Measurements from ENCODE around the gene PHLDB1. TPM values are rescaled to one million over a fixed set of nuclear protein-coding genes. Genes with fewer than 3 reads are reported as not detected.
A peak's percentile ranks its signal among the peaks of the same experiment; 100 is the strongest.
"Not testable (repeated sequence)": the region's sequence is repeated elsewhere in the genome, so short reads cannot be mapped to it uniquely, and the experiment has no call there.

Gene PHLDB1
- total RNA-seq, 4 donors from 2014 or later, result 92.6 to 276 (median 161) TPM

GRCh38 chr11:118592616-118593367, 14.6 kb upstream of the PHLDB1 start:
- TF ChIP-seq POLR2A (IDR thresholded peaks at IDR 0.05), result no peak
- no peak for TF ChIP-seq EP300 (IDR thresholded peaks at IDR 0.05; ENCODE audit: low read depth)
- TF ChIP-seq CTCF (IDR thresholded peaks at IDR 0.05), result no peak
- peak in 1 of 3 donors; percentile 38 for TF ChIP-seq POLR2AphosphoS5 (IDR thresholded peaks at IDR 0.05)
- intact Hi-C loops (cut with DNase I; ENCODE audit: low total_unique reads) (no loop called here), in situ Hi-C loops (cut with MboI; ENCODE audit: low pct_ligation_motif_present in 1 of 4, low pct_unique_long_range_greater_than_20kb in 1 of 4, low sequenced_read_pairs in 3 of 4) (no loop called here)
- peaks cover 0 to 5% (median 0%) of the 10 kb centered on the region in 4 donors for H3K4me1 ChIP-seq
- peak overlapping the region; percentile 64 to 74 (median 66) for H3K27ac ChIP-seq
- 60 to 72% methylated on average over 2 of the region's 2 CpGs for WGBS, 2 donors (ENCODE audit: low coverage in 1 of 2)
- H3K36me3 ChIP-seq, result peaks cover 0 to 82% (median 36%) of the 10 kb centered on the region in 4 donors
- H3K4me3 ChIP-seq, result no peak overlapping the region
- H3K9me3 ChIP-seq, result no peaks in the 10 kb centered on the region
- H3K27me3 ChIP-seq, result no peaks in the 10 kb centered on the region
- DNase-seq, result no peak

GRCh38 chr11:118594984-118595383, 12.4 kb upstream of the PHLDB1 start:
- in situ Hi-C loops (cut with MboI; ENCODE audit: low pct_ligation_motif_present in 1 of 4, low pct_unique_long_range_greater_than_20kb in 1 of 4, low sequenced_read_pairs in 3 of 4); intact Hi-C loops (cut with DNase I; ENCODE audit: low total_unique reads); H3K4me3 ChIP-seq; DNase-seq; H3K4me1 ChIP-seq; H3K27me3 ChIP-seq; H3K9me3 ChIP-seq: not testable (repeated sequence)
- Histone ChIP-seq H3K27ac (peak overlapping the region in 2 of 4 donors; percentile 23 to 41), H3K36me3 (peaks cover 0 to 74% (median 29%) of the 10 kb centered on the region in 4 donors)
- 38 to 56% methylated on average over 3 to 5 of the region's 5 CpGs for WGBS, 2 donors (ENCODE audit: low coverage in 1 of 2)
- peak; percentile 35 to 44 (median 43) for TF ChIP-seq CTCF (IDR thresholded peaks at IDR 0.05)

DNA sequence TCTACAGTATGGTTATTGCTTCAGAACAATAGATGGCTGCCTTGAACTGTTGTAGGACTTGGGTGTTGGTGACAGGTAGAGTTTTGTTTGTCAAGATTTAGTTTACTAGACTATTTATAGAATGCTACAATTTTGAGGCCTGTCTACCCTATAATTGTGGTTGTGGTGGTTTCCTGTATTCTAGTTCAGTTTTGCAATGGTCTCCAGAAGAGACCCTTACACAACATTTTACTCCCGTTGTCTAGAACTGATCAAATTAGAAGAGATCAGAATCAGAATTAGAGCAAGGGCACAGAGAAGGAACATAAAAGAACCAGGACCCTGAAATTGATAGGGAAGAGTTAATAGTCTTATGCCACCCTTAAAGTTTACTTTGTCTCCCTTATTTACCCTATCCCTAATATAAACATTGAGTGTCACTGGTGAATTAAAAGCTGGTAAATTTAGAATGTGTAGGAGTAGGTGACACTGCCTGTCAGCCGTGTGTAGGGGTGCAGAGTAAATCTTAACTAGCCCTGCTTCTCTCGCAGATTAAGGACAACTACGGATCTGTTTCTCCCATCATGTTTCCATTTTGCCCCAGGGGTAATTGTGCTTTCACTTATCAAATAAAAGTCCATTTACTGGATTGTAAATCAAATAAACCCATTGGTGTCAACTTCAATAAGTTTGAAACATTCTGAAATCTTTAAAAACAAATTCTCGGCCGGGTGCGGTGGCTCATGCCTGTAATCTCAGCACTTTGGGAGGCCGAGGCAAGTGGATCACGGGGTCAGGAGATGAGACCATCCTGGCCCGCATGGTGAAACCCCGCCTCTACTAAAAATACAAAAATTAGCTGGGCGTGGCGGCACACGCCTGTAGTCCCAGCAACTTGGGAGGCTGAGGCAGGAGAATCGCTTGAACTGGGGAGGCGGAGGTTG, 10.9 kb upstream of the PHLDB1 start:
- H3K9me3 ChIP-seq, result no peaks in the 10 kb centered on the region
- peaks cover 0 to 74% (median 30%) of the 10 kb centered on the region in 4 donors for H3K36me3 ChIP-seq
- intact Hi-C loops (cut with DNase I; ENCODE audit: low total_unique reads) (no loop called here), in situ Hi-C loops (cut with MboI; ENCODE audit: low pct_ligation_motif_present in 1 of 4, low pct_unique_long_range_greater_than_20kb in 1 of 4, low sequenced_read_pairs in 3 of 4) (no loop called here)
- WGBS, 2 donors (ENCODE audit: low coverage in 1 of 2), result 83 to 89% methylated on average over 8 to 16 of the region's 16 CpGs
- no peak for DNase-seq
- H3K27ac ChIP-seq, result no peak overlapping the region
- TF ChIP-seq EP300 (IDR thresholded peaks at IDR 0.05; ENCODE audit: low read depth) (no peak), CTCF (IDR thresholded peaks at IDR 0.05) (no peak), POLR2A (IDR thresholded peaks at IDR 0.05) (no peak), POLR2AphosphoS5 (IDR thresholded peaks at IDR 0.05) (no peak)
- H3K27me3 ChIP-seq, result no peaks in the 10 kb centered on the region
- no peak overlapping the region for H3K4me3 ChIP-seq
- peaks cover 0 to 5% (median 0%) of the 10 kb centered on the region in 4 donors for H3K4me1 ChIP-seq

DNA sequence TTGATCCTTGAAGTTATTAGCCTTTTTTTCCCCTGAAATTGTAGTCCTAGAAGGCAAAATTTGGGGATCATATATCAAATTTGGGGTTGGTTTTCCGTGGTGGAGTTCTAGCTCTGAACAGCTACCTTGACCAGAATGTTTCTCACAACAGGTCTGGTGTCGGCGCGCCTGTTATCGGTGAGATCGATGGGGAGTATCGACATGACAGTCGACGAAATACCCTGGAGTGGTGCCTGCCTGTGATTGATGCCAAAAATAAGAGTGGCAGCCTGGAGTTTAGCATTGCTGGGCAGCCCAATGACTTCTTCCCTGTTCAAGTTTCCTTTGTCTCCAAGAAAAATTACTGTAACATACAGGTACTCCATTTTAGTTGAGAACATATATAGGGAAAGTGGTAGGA, 9.9 kb upstream of the PHLDB1 start:
- Histone ChIP-seq H3K36me3 (peaks cover 0 to 75% (median 31%) of the 10 kb centered on the region in 4 donors), H3K4me1 (no peaks in the 10 kb centered on the region), H3K27ac (no peak overlapping the region), H3K4me3 (no peak overlapping the region), H3K9me3 (no peaks in the 10 kb centered on the region), H3K27me3 (no peaks in the 10 kb centered on the region)
- 96% methylated on average over 9 of the region's 9 CpGs; no CpG with 5 or more reads in 1 of the 2 donors for WGBS, 2 donors (ENCODE audit: low coverage in 1 of 2)
- no peak for DNase-seq
- intact Hi-C loops (cut with DNase I; ENCODE audit: low total_unique reads), result no loop called here
- in situ Hi-C loops (cut with MboI; ENCODE audit: low pct_ligation_motif_present in 1 of 4, low pct_unique_long_range_greater_than_20kb in 1 of 4, low sequenced_read_pairs in 3 of 4), result no loop called here
- TF ChIP-seq POLR2AphosphoS5 (IDR thresholded peaks at IDR 0.05) (no peak), POLR2A (IDR thresholded peaks at IDR 0.05) (no peak), EP300 (IDR thresholded peaks at IDR 0.05; ENCODE audit: low read depth) (no peak)

All from transverse colon (tissue), 4 donors.